Psoas muscle (tissue), 8 donors: Measurements from ENCODE around the gene IGFBP3. TPM values are rescaled to one million over a fixed set of nuclear protein-coding genes. Genes with fewer than 3 reads are reported as not detected.

ENCODE experiments used
- ATAC-seq, 4 donors: fragments of 200-7000 bp; cut with Tn5 transposase; one replicate each; pipeline ENCODE4 v1.9.1; 2020; ENCODE audit warnings: moderate library complexity in 3 of 4, mild to moderate bottlenecking in 2 of 4
- DNase-seq, 2 donors: peaks; one replicate each; pipeline ENCODE4 v3.0.0-alpha.2; 2020
- H3K27ac ChIP-seq: fragments of 200-600 bp; one replicate; pipeline ENCODE4 v1.8.0; 2022
- H3K27me3 ChIP-seq, 3 donors: fragments of 200-600 bp in 1 of 3; one replicate each; pipeline versions ENCODE4 v1.6.1 to v1.8.0; 2013 to 2022; ENCODE audit warnings: low read length in 2 of 3, mild to moderate bottlenecking in 2 of 3, moderate library complexity in 1 of 3; ENCODE audit not compliant: insufficient read depth in 3 of 3
- H3K36me3 ChIP-seq, 2 donors: fragments of 200-600 bp in 1 of 2; one replicate each; pipeline versions ENCODE4 v1.6.1 to v1.8.0; 2013 to 2022; ENCODE audit warnings: low read depth in 1 of 2, mild to moderate bottlenecking in 1 of 2, moderate library complexity in 1 of 2; ENCODE audit not compliant: insufficient read depth in 1 of 2
- H3K4me1 ChIP-seq: fragments of 200-600 bp; one replicate; pipeline ENCODE4 v1.8.0; 2022
- H3K4me3 ChIP-seq: fragments of 200-600 bp; one replicate; pipeline ENCODE4 v1.8.0; 2022; ENCODE audit warnings: mild to moderate bottlenecking
- H3K9me3 ChIP-seq: fragments of 200-600 bp; one replicate; pipeline ENCODE4 v1.8.0; 2022
- WGBS, 3 donors: extraction: QIAGEN DNeasy Blood & Tissue Kit; methylation state at CpG; one replicate each; pipeline versions ENCODE4 v1.1.6 to v1.1.7; 2013; 5-methylcytosine and 5-hydroxymethylcytosine counted together
- intact Hi-C, 2 donors: fragments of 100-400 bp; cut with DNase I; formaldehyde crosslinking; loops; one replicate each; pipeline versions ENCODE4 v1.11.0 to v1.14.2; 2022
- polyA plus RNA-seq, 3 donors: library from polyadenylated mRNA; stranded (reverse); fragments of 200-250 nt; gene quantifications; one replicate each; pipeline ENCODE4 v1.2.3, GENCODE V29; 2013
- total RNA-seq, 4 donors: library from RNA; stranded (reverse); fragmentation: NEBNext Ultra II Directional in 2 of 4; extraction: Animal tissue kit (Norgen Biotek cat#: 25700) in 2 of 4; gene quantifications; one replicate each; pipeline versions ENCODE4 v1.2.1 to v1.2.4, GENCODE V29; 2021 to 2023
- TF ChIP-seq, protein P1 (sequence below): fragments of 200-600 bp; IDR thresholded peaks from one replicate; pipeline ENCODE4 v1.8.0; 2022; ENCODE audit warnings: antibody characterized with exemption
- donor health status: healthy with polysubstance abuse.
- donor health status: DM: no; HTN: no; CAD: no; lungs with moderate emphysema.
- donor health status: Bipolar disorder and iron deficiency.
- donor health status: healthy.
- donor health status: DM: yes; HTN: yes; CAD: no.
- donor health status: DM: no; HTN: no; CAD: no.
- donor health status: DM: no; HTN: no; CAD: no.
- donor health status: DM: yes; HTN: yes; CAD: no.

Gene IGFBP3
- total and polyA plus RNA-seq, 7 donors = 13.9 to 114 (median 38.0) TPM

DNA sequence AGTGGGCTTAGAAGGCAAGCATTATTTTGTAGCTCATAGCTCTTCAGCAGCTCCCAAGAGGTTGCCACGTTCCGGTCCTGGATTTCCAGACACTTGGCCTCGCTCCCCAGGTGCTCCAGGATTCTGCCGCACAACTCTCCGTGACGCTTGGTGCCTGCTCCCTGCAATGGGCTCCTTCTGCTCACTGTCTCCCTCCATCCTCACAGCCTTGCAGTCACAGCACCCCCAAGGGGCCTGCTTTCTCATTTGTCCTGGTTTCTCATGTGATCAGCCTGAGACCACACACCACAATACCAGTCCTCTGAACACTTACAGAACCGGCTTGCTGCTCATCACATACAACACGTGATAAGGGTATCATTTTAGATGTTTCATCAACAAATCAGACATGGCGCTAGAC is 9.8 kb downstream of the IGFBP3 start:
- peaks cover 0 to 1% (median 0%) of the 10 kb centered on the region in 3 donors for H3K27me3 ChIP-seq
- ATAC-seq (no peak), DNase-seq (no peak)
- no peaks in the 10 kb centered on the region for H3K36me3 ChIP-seq
- H3K4me1 ChIP-seq = no peaks in the 10 kb centered on the region
- H3K9me3 ChIP-seq = no peaks in the 10 kb centered on the region
- no peak overlapping the region for H3K4me3 ChIP-seq
- WGBS, 3 donors = 86 to 88% (median 87%) methylated on average over 9 of the region's 9 CpGs
- H3K27ac ChIP-seq = no peak overlapping the region
- intact Hi-C loops = loop anchor here in 1 of 2 donors (10.0 kb wide), 1 partner anchor 443 kb away; no protein-coding TSS in a partner anchor
- TF ChIP-seq, protein P1, sequence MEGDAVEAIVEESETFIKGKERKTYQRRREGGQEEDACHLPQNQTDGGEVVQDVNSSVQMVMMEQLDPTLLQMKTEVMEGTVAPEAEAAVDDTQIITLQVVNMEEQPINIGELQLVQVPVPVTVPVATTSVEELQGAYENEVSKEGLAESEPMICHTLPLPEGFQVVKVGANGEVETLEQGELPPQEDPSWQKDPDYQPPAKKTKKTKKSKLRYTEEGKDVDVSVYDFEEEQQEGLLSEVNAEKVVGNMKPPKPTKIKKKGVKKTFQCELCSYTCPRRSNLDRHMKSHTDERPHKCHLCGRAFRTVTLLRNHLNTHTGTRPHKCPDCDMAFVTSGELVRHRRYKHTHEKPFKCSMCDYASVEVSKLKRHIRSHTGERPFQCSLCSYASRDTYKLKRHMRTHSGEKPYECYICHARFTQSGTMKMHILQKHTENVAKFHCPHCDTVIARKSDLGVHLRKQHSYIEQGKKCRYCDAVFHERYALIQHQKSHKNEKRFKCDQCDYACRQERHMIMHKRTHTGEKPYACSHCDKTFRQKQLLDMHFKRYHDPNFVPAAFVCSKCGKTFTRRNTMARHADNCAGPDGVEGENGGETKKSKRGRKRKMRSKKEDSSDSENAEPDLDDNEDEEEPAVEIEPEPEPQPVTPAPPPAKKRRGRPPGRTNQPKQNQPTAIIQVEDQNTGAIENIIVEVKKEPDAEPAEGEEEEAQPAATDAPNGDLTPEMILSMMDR = no peak

DNA sequence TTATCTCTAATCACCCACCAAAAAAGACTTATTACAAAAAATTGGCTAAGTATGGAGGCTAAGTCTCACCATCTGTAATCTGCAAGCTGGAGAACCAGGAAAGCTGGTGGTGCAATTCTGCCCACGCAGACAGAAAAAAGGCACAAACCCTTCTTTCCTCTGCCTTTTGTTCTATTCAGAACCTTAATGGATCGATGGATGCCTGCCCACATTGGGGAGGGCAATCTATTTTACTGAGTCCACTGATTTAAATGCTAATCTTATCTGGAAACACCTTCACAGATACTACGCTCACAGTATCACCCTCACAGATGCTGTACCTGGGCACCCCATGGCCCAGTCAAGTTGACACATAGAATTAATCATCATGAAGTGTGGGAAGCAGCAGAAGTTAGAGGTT is 10.2 kb downstream of the IGFBP3 start:
- TF ChIP-seq, protein P1 = no peak
- H3K9me3 ChIP-seq = no peaks in the 10 kb centered on the region
- no peaks in the 10 kb centered on the region for H3K36me3 ChIP-seq
- no peaks in the 10 kb centered on the region for H3K4me1 ChIP-seq
- no peak for DNase-seq
- no peak overlapping the region for H3K27ac ChIP-seq
- no peak for ATAC-seq
- no peak overlapping the region for H3K4me3 ChIP-seq
- WGBS, 3 donors = 94 to 95% (median 94%) methylated on average over 3 of the region's 3 CpGs
- peaks cover 0 to 1% (median 0%) of the 10 kb centered on the region in 3 donors for H3K27me3 ChIP-seq
- intact Hi-C loops = loop anchor here in 1 of 2 donors (10.0 kb wide), 1 partner anchor 444 kb away; no protein-coding TSS in a partner anchor

DNA sequence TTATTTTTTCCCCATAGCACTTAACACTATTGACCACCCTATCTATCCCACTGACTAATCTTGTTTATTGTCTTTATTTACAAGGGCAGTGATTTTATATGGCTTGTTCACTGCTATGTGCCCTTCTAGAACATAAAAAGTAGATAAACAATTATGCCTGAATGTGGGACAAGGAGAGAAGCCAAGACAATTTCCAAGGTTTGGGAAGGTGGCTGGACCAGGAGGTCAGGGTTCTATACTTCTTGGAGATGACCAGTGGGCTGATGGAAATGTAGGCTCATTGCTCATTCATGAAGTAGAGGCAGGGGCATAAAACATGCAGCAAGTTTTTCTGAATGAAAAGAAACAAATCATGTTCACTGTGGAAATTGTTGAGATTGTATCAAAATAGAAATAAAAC is 11.5 kb downstream of the IGFBP3 start:
- intact Hi-C loops = no loop called here
- DNase-seq (no peak), ATAC-seq (no peak)
- TF ChIP-seq, protein P1 = no peak
- Histone ChIP-seq H3K4me3 (no peak overlapping the region), H3K4me1 (no peaks in the 10 kb centered on the region), H3K27me3 (peaks cover 0 to 1% (median 0%) of the 10 kb centered on the region in 3 donors), H3K9me3 (no peaks in the 10 kb centered on the region), H3K36me3 (no peaks in the 10 kb centered on the region), H3K27ac (no peak overlapping the region)

DNA sequence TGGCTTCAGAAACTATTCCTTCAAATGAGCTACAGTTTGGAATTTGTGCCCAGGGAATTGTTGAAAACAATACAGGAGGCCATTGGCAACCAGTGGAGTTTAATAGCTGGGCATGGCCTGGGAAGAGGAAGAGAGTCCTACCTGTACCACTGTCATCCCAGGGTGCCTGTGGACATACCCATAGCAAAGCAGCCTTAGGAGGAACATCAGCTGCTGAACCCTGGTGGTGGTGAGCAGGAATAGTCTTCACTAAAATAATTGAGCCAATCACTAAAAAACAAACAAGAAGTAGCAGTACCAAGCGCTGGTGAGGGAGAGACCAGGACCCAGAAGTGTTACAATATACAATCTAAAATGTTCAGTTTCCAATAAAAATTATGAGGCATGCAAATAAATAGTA is 18.3 kb downstream of the IGFBP3 start:
- no peaks in the 10 kb centered on the region for H3K36me3 ChIP-seq
- H3K4me1 ChIP-seq = no peaks in the 10 kb centered on the region
- H3K9me3 ChIP-seq = no peaks in the 10 kb centered on the region
- ATAC-seq (no peak), DNase-seq (no peak)
- intact Hi-C loops = no loop called here
- H3K27ac ChIP-seq = no peak overlapping the region
- TF ChIP-seq, protein P1 = no peak
- peaks cover 0 to 2% (median 0%) of the 10 kb centered on the region in 3 donors for H3K27me3 ChIP-seq
- H3K4me3 ChIP-seq = no peak overlapping the region
- 94 to 100% (median 95%) methylated on average over 1 of the region's 1 CpG for WGBS, 3 donors

DNA sequence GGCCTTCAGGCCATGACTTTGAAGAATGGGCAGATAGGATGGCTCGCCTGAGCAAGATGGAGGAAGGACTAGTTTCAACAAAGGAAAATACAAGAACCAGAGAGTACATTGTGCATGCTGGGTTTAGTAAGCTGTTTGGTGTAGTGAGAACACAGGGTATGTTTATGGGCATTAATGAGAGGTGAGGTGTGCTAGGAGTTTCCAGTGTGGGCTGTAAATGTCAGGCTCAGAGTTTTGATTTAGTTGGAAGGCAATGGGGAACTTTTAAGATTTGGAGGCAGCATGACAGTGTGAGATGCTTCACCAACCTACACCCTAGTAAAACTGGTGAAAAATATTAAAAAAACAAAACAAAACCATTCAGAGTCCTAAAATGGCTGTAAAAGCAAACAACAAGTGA is 19.5 kb downstream of the IGFBP3 start:
- Histone ChIP-seq H3K9me3 (no peaks in the 10 kb centered on the region), H3K27ac (no peak overlapping the region), H3K4me3 (no peak overlapping the region), H3K36me3 (no peaks in the 10 kb centered on the region), H3K4me1 (no peaks in the 10 kb centered on the region), H3K27me3 (peaks cover 0 to 2% (median 0%) of the 10 kb centered on the region in 3 donors)
- TF ChIP-seq, protein P1 = no peak
- intact Hi-C loops = no loop called here
- 87 to 96% (median 89%) methylated on average over 1 of the region's 1 CpG for WGBS, 3 donors
- ATAC-seq (no peak), DNase-seq (no peak)
